Measurements from ENCODE around the gene HDAC4.

DNA sequence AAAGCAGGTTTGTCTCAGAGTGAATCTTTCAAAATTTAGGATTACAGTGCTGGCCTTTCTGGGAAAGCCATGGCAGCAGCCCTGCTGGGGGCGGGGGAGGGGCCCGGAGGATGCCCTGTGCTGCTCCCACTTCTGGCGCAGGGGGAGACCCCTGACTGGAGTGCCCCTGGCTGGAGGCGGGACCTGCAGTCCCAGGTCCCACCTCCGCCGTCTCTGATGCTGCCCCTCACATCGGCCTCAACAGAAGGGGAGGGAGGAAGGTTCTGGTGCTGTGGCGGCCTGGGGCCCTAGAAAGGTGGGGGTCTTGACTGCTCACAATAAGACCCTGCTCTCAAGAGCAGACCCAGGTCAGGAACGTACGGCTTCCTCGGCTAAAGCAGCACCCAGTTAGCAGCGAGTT lies 336.6 kb downstream of the HDAC4 start:
- TF ChIP-seq, protein P1, sequence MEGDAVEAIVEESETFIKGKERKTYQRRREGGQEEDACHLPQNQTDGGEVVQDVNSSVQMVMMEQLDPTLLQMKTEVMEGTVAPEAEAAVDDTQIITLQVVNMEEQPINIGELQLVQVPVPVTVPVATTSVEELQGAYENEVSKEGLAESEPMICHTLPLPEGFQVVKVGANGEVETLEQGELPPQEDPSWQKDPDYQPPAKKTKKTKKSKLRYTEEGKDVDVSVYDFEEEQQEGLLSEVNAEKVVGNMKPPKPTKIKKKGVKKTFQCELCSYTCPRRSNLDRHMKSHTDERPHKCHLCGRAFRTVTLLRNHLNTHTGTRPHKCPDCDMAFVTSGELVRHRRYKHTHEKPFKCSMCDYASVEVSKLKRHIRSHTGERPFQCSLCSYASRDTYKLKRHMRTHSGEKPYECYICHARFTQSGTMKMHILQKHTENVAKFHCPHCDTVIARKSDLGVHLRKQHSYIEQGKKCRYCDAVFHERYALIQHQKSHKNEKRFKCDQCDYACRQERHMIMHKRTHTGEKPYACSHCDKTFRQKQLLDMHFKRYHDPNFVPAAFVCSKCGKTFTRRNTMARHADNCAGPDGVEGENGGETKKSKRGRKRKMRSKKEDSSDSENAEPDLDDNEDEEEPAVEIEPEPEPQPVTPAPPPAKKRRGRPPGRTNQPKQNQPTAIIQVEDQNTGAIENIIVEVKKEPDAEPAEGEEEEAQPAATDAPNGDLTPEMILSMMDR (conservative IDR thresholded peaks at IDR 0.05), result no peak
- no peak for TF ChIP-seq EZH2 (IDR thresholded peaks at IDR 0.05; ENCODE audit: low read depth)
